HEK293T (cell line): ENCODE data around the gene AAR2.

Source experiments
- CTCF ChIA-PET: fragments of 350-600 bp; formaldehyde crosslinking; extraction: SDS; loops from one replicate; lab custom pipeline; 2021; ENCODE audit warnings: antibody characterized with exemption, inconsistent platforms; lab: Yijun Ruan, JAX
- POLR2A ChIA-PET: fragments of 350-600 bp; formaldehyde crosslinking; extraction: SDS; loops from one replicate; lab custom pipeline; 2020; ENCODE audit warnings: antibody characterized with exemption, inconsistent platforms; lab: Yijun Ruan, JAX
- DNase-seq: peaks from one replicate; pipeline ENCODE4 v3.0.0; 2012; ENCODE audit warnings: mixed read lengths; ENCODE audit errors: extremely low spot score
- ARNT ChIP-seq: fragments of 450-650 bp; IDR thresholded peaks from 2 replicates; pipeline ENCODE4 v1.6.1; 2017; ENCODE audit warnings: mild to moderate bottlenecking
- BHLHE40 ChIP-seq: fragments of 450-650 bp; IDR thresholded peaks from 2 replicates; pipeline ENCODE4 v1.6.1; 2016; ENCODE audit warnings: mild to moderate bottlenecking, moderate library complexity, borderline replicate concordance
- CTBP1 ChIP-seq: fragments of 450-650 bp; IDR thresholded peaks from 2 replicates; pipeline ENCODE4 v1.6.1; 2016; ENCODE audit warnings: borderline replicate concordance
- ELF4 ChIP-seq: fragments of 450-650 bp; IDR thresholded peaks from 2 replicates; pipeline ENCODE4 v1.6.1; 2017; ENCODE audit warnings: antibody characterized with exemption
- FOXA1 ChIP-seq: fragments of 450-650 bp; IDR thresholded peaks from 2 replicates; pipeline ENCODE4 v1.6.1; 2016; ENCODE audit warnings: mild to moderate bottlenecking
- FOXK2 ChIP-seq: fragments of 450-650 bp; IDR thresholded peaks from 2 replicates; pipeline ENCODE4 v1.6.1; 2016; ENCODE audit warnings: mild to moderate bottlenecking
- FOXM1 ChIP-seq: fragments of 450-650 bp; IDR thresholded peaks from 2 replicates; pipeline ENCODE4 v1.6.1; 2017; ENCODE audit warnings: mild to moderate bottlenecking, borderline replicate concordance
- HDGF ChIP-seq: fragments of 450-650 bp; IDR thresholded peaks from 2 replicates; pipeline ENCODE4 v1.6.1; 2017; ENCODE audit warnings: antibody characterized with exemption, borderline replicate concordance
- L3MBTL2 ChIP-seq: fragments of 450-650 bp; conservative IDR thresholded peaks from 2 replicates; pipeline ENCODE4 v1.6.1; 2016; ENCODE audit warnings: mild to moderate bottlenecking
- LEF1 ChIP-seq: fragments of 450-650 bp; IDR thresholded peaks from 2 replicates; pipeline ENCODE4 v1.6.1; 2017; ENCODE audit warnings: mild to moderate bottlenecking, borderline replicate concordance
- NFRKB ChIP-seq: fragments of 450-650 bp; IDR thresholded peaks from 2 replicates; pipeline ENCODE4 v1.6.1; 2016; ENCODE audit warnings: mild to moderate bottlenecking, moderate library complexity
- PKNOX1 ChIP-seq: fragments of 450-650 bp; IDR thresholded peaks from 2 replicates; pipeline ENCODE4 v1.6.1; 2016
- SP1 ChIP-seq: fragments of 450-650 bp; IDR thresholded peaks from 2 replicates; pipeline ENCODE4 v1.6.1; 2017
- SUZ12 ChIP-seq: fragments of 450-650 bp; IDR thresholded peaks from 2 replicates; pipeline ENCODE4 v1.6.1; 2016; ENCODE audit warnings: mild to moderate bottlenecking
- TARDBP ChIP-seq: fragments of 450-650 bp; IDR thresholded peaks from 2 replicates; pipeline ENCODE4 v1.6.1; 2016
- ZNF384 ChIP-seq: fragments of 450-650 bp; IDR thresholded peaks from 2 replicates; pipeline ENCODE4 v1.6.1; 2016

AAR2 gene

GRCh38 chr20:36206068-36206467, 30.2 kb upstream of the AAR2 start:
- TF ChIP-seq ZNF384 (no peak), FOXM1 (no peak), SP1 (no peak), HDGF (no peak), FOXK2 (no peak), LEF1 (no peak), ARNT (no peak), NFRKB (no peak), CTBP1 (no peak), PKNOX1 (no peak), ELF4 (no peak), FOXA1 (no peak), SUZ12 (no peak), L3MBTL2 (no peak)
- DNase-seq, result no peak
- ChIA-PET POLR2A (no interaction called here), CTCF (no interaction called here)

GRCh38 chr20:36206641-36207040, 29.6 kb upstream of the AAR2 start:
- CTCF ChIA-PET, result no interaction called here
- POLR2A ChIA-PET, result no interaction called here

DNA sequence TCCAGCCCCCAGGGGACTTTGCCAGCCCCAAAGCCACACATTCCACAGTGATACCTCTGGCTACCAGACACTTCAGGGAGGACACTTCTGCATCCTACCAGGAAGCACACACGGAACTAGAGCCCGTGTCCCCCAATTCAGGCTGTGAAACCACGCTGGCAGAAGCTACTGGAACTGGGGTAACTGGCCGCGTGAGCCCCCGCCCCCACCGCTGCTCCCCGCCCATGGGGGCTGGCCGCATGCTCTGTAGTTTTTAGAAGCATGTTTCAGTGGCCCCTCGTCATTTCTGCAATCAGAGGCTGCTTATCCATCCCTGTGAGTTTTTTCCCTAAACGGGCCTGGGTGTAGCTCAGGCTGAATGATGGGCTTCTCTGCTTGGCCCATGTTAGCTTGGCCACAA, 28.7 kb upstream of the AAR2 start:
- POLR2A ChIA-PET, result no interaction called here
- CTCF ChIA-PET, result no interaction called here
- no peak for DNase-seq
- TF ChIP-seq LEF1 (no peak), SP1 (no peak)

More at GRCh38 chr20:36206641-36207040, 29.6 kb upstream of the AAR2 start:
- TF ChIP-seq L3MBTL2 (no peak), SP1 (no peak), LEF1 (no peak), FOXM1 (no peak), SUZ12 (no peak), ZNF384 (no peak), NFRKB (no peak), ARNT (no peak), ELF4 (no peak), HDGF (no peak), FOXK2 (no peak), TARDBP (no peak), CTBP1 (no peak), PKNOX1 (no peak), BHLHE40 (no peak)
- no peak for DNase-seq

GRCh38 chr20:36208257-36208656, 28.0 kb upstream of the AAR2 start:
- no peak for TF ChIP-seq CTBP1
- no peak for TF ChIP-seq BHLHE40
- TF ChIP-seq PKNOX1, result no peak
- TF ChIP-seq LEF1, result no peak
- no peak for TF ChIP-seq ZNF384
- no peak for TF ChIP-seq L3MBTL2
- TF ChIP-seq FOXM1, result no peak
- TF ChIP-seq ELF4, result no peak
- no peak for TF ChIP-seq FOXA1
- no peak for TF ChIP-seq ARNT
- TF ChIP-seq NFRKB, result no peak
- TF ChIP-seq TARDBP, result no peak
- no peak for TF ChIP-seq FOXK2
- no peak for TF ChIP-seq SUZ12
- no peak for TF ChIP-seq HDGF
- no peak for TF ChIP-seq SP1
- no peak for DNase-seq
- ChIA-PET POLR2A (no interaction called here), CTCF (no interaction called here)

GRCh38 chr20:36210436-36211021, 25.7 kb upstream of the AAR2 start:
- ChIA-PET CTCF (no interaction called here), POLR2A (no interaction called here)
- TF ChIP-seq ZNF384, result no peak
- TF ChIP-seq SUZ12, result no peak
- no peak for TF ChIP-seq TARDBP
- no peak for TF ChIP-seq FOXK2
- TF ChIP-seq BHLHE40, result no peak
- TF ChIP-seq FOXM1, result no peak
- DNase-seq, result no peak

DNA sequence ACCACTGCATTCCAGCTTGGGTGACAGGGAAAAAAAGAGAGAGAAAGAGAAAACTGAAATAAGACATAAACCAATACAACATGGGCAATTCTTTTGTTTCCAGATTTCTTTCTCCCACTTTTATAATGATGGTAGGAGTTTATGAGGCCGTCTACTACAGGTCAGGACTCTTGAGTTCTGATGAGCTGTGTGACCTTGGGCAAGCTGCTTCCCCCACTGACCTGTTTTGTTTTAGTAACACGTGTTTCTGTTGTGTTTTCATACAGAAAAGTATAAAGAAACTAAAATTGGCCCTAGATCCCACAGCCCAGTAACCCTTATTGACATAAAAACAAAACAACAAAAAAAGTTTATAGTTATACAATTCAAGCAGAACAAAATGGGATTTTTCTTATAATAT, 22.9 kb upstream of the AAR2 start:
- ChIA-PET POLR2A (no interaction called here), CTCF (interaction anchor here (0.7 to 1.6 kb wide), 5 partner anchors 11 to 226 kb away, joined by 3 to 5 read pairs (median 3); no protein-coding TSS in a partner anchor)
- DNase-seq, result no peak
- TF ChIP-seq CTBP1 (no peak), PKNOX1 (no peak), NFRKB (no peak), SP1 (no peak), ZNF384 (no peak), ELF4 (no peak), FOXM1 (no peak), BHLHE40 (no peak), ARNT (no peak), FOXK2 (no peak), LEF1 (no peak), TARDBP (no peak), HDGF (no peak), L3MBTL2 (no peak), SUZ12 (no peak), FOXA1 (no peak)
